Measurements from ENCODE around the gene AFF3.

AFF3 gene

DNA sequence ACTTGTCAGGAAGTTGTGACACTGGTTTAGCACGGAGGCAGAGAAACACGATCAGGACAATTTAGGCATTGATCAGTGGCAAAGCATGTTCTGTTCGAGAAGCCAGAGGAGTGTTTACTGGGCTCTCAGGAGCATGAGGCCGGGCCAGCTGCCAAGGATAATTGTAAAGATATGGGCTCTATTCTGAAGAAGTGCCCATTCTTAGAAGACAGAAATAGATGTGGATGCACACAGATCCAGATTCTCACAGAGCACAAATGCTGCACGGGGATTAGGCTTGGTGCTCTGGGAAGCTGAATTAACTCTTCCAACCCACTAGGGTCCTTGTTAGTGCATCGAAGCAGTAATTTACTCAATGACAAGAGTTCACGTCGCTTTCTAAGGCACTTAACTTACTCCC lies 16.2 kb downstream of the AFF3 start:
- TF ChIP-seq, protein P1, sequence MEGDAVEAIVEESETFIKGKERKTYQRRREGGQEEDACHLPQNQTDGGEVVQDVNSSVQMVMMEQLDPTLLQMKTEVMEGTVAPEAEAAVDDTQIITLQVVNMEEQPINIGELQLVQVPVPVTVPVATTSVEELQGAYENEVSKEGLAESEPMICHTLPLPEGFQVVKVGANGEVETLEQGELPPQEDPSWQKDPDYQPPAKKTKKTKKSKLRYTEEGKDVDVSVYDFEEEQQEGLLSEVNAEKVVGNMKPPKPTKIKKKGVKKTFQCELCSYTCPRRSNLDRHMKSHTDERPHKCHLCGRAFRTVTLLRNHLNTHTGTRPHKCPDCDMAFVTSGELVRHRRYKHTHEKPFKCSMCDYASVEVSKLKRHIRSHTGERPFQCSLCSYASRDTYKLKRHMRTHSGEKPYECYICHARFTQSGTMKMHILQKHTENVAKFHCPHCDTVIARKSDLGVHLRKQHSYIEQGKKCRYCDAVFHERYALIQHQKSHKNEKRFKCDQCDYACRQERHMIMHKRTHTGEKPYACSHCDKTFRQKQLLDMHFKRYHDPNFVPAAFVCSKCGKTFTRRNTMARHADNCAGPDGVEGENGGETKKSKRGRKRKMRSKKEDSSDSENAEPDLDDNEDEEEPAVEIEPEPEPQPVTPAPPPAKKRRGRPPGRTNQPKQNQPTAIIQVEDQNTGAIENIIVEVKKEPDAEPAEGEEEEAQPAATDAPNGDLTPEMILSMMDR (IDR thresholded peaks at IDR 0.05; ENCODE audit: borderline replicate concordance, insufficient read depth, low read depth, low read length) = no peak

DNA sequence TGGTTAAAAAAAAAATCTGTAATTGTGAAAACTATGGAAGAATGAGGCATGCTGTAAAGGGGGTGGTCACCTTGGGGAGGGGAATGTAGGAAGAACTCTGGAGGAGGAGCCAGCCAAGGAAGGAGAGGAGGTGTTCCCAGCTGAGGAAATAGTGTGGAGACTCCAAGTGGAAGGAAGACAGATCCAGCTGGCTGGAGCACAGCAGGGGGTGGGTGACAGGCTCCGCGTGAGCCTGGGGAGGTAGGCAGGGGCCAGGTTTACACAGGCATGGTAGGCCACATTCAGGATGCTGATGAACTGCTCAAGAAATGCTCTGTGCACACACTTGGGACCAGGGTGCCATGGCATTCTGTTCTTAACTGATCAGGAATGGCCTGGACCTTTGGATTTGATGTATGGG lies 16.8 kb downstream of the AFF3 start:
- TF ChIP-seq, protein P1 (IDR thresholded peaks at IDR 0.05; ENCODE audit: borderline replicate concordance, insufficient read depth, low read depth, low read length) = no peak
- H3K4me3 ChIP-seq (ENCODE audit: low read depth, low read length) = no peak overlapping the region

More for the DNA sequence above, 16.2 kb downstream of the AFF3 start:
- H3K4me3 ChIP-seq (ENCODE audit: low read depth, low read length) = no peak overlapping the region

DNA sequence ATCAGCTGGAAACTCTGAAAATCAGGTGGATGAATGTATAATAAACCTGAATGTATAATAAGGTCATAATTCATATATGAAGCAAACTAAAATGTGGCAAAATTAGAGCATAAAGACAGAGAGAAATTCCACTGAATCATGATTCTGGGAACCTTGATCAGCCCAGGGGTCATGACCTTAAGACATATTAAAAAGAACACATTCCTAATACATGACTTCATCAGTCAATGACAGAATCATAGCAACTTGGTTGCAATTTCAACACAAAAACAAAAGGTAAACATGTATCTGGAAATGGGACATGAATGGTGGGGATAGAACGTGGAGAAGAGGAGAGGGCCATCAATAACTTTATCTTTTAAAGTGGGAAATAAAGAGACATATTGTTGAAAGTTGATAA lies 17.6 kb downstream of the AFF3 start:
- TF ChIP-seq, protein P1 (IDR thresholded peaks at IDR 0.05; ENCODE audit: borderline replicate concordance, insufficient read depth, low read depth, low read length) = no peak
- no peak overlapping the region for H3K4me3 ChIP-seq (ENCODE audit: low read depth, low read length)

DNA sequence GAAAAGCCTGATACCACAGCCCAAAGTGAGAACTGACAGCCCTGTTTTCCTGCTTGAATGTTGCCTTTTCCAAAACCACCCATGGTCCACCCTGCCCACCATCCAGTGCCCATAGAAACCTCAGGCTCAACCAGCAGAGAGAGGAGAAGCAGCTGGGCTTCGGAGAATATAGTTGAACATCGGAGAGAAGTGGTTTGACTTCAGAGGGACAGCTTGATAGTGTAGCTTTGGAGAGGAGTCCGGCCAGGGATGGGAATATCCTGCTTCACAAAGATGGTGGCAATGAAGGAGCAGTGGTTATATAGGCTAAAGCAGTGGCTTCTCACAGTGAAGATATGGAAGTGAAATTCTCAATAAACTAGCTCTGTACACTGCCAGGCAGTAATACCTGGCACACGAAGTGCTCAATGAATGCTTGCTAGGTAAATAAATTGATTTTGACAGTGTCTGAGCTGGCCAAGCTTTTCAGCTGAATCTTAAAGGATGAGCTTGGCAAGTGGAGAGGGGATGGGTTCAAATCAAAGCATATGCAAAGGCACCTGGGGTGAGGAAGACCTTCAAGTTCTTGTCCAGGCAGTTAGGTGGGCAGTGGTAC lies 21.2 kb downstream of the AFF3 start:
- TF ChIP-seq, protein P1 (IDR thresholded peaks at IDR 0.05; ENCODE audit: borderline replicate concordance, insufficient read depth, low read depth, low read length) = no peak
- H3K4me3 ChIP-seq (ENCODE audit: low read depth, low read length) = no peak overlapping the region

DNA sequence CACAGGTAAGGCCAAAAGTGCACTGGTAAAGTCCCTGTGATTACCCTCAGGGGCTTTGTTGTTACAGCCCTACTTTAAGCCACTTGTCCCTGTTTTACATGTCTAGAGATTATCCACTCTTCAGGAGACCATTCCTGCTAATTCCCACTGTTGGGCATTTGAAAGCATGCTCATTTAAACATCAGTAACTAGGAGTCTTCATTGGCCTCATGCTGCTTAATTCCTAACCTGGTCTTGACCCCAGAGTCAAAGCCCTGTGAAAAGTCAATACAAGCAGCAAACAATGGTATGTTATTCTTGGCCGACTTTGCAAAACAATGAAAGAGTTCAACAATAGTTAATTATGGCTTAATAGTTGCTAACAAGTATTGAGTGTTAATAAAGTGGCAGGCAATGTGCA lies 23.2 kb downstream of the AFF3 start:
- H3K4me3 ChIP-seq (ENCODE audit: low read depth, low read length) = no peak overlapping the region
- TF ChIP-seq, protein P1 (IDR thresholded peaks at IDR 0.05; ENCODE audit: borderline replicate concordance, insufficient read depth, low read depth, low read length) = no peak

DNA sequence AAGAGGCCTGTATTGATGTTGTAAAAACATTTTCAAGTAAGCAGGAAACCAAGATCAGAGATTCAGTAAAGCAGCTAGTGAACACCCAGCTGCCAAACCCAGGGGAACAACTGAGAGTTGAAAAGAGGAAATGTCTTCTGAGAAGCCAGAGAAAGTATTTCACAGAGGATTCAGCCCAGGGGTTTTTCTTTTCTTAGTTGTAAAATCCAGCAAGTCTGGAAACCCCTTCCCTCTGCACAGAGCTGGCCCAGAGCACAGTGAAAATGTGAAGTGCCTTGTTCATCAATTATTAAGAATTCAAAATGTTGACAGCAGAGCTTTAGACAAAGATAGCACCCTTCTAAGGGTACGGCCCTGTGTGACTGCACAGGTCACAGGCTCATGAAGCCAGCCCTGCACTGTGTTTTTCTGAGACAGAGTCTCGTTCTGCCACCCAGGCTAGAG lies 28.4 kb downstream of the AFF3 start:
- no peak overlapping the region for H3K4me3 ChIP-seq (ENCODE audit: low read depth, low read length)
- TF ChIP-seq, protein P1 (IDR thresholded peaks at IDR 0.05; ENCODE audit: borderline replicate concordance, insufficient read depth, low read depth, low read length) = no peak

DNA sequence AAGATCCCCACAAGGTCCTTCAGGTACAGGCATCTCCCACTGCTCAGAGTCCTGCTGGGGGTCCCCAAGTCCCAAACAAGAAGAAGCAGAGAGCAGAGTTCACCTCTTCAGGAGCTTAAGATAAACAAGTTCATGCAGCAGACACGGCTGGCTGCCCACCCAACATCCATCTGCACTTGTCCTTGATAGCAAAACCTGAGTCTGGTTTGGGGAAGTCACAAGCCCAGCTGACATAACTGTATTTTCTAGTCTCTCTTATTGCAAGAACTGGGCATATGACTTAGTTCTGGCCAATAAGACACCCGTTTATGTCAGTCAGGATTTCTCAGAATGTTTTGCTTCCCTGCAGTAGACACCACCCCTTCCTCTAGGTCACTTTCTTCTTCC lies 31.8 kb downstream of the AFF3 start:
- TF ChIP-seq, protein P1 (IDR thresholded peaks at IDR 0.05; ENCODE audit: borderline replicate concordance, insufficient read depth, low read depth, low read length) = no peak
- no peak overlapping the region for H3K4me3 ChIP-seq (ENCODE audit: low read depth, low read length)

Data from GM12875 (cell line).